ENCODE results near the gene ADARB1. TPM values are rescaled to one million over a fixed set of nuclear protein-coding genes. Genes with fewer than 3 reads are reported as not detected.

ADARB1 gene
- total and polyA plus RNA-seq, 2 of the 4 experiments (the other 2 are of a cell fraction), result 39.8 to 47.3 TPM

- TF ChIP-seq MAFK (IDR thresholded peaks at IDR 0.05; ENCODE audit: low read depth, low read length), result no peak
- TF ChIP-seq MXI1 (IDR thresholded peaks at IDR 0.05; ENCODE audit: borderline replicate concordance, low read depth, low read length), result peak; percentile 63; the same call in 1 of the 2 replicates
- TF ChIP-seq RAD21 (IDR thresholded peaks at IDR 0.05; ENCODE audit: low read length), result no peak; the same call in 1 of the 2 replicates
Measured at GRCh38 chr21:45154511-45155508, 80.4 kb downstream of the ADARB1 start (continued).

GRCh38 chr21:45155910-45156309, 81.5 kb downstream of the ADARB1 start:
- peaks cover 57 to 85% of the 10 kb centered on the region in 2 experiments for H3K79me1 ChIP-seq (ENCODE audit: low read depth in 1 of 2, low read length in 2 of 2)
- H3K9me3 ChIP-seq (ENCODE audit: control insufficient read depth, insufficient read depth, low read length), result no peaks in the 10 kb centered on the region
- H3K23ac ChIP-seq (ENCODE audit: low read depth, low read length), result no peak overlapping the region
- H3K14ac ChIP-seq (replicated peaks; ENCODE audit: low read depth, low read length), result no peak overlapping the region
- dilution Hi-C loops (cut with HindIII; ENCODE audit: low sequenced_read_pairs, unreplicated experiment) (no loop called here), intact Hi-C loops (cut with micrococcal nuclease) (no loop called here), in situ Hi-C loops (cut with MboI; ENCODE audit: low sequenced_read_pairs) (no loop called here)
- H3K4ac ChIP-seq (ENCODE audit: low read depth, low read length), result no peak overlapping the region
- H2BK120ac ChIP-seq (ENCODE audit: low read depth, low read length), result no peak overlapping the region
- no peak overlapping the region for H2AK9ac ChIP-seq (replicated peaks; ENCODE audit: low read depth, low read length, poor library complexity)
- H4K8ac ChIP-seq (ENCODE audit: low read depth in 2 of 2, low read length in 2 of 2), result no peak overlapping the region
- no peak overlapping the region for H2AFZ ChIP-seq (replicated peaks; ENCODE audit: low read length, poor library complexity)
- no peak overlapping the region for H3K56ac ChIP-seq (ENCODE audit: extremely low read depth, insufficient read depth, low read length)
- H4K5ac ChIP-seq (ENCODE audit: low read depth, low read length), result no peak overlapping the region
- H2BK5ac ChIP-seq (ENCODE audit: low read depth, low read length, poor library complexity, severe bottlenecking), result peak overlapping the region; percentile 38
- no TSS peak for BruUV-seq (replicated peaks)
- peaks cover 16% of the 10 kb centered on the region for H3K4me1 ChIP-seq (ENCODE audit: control insufficient read depth, insufficient read depth, low read length)
- H3K27me3 ChIP-seq (ENCODE audit: control insufficient read depth, insufficient read depth, low read length), result no peaks in the 10 kb centered on the region
- ATAC-seq (ENCODE audit: low read depth), result no peak
- no peak overlapping the region for H3K9ac ChIP-seq (ENCODE audit: low read depth, low read length)
- H3K9me1 ChIP-seq (ENCODE audit: insufficient read depth, low read length), result peaks cover 22% of the 10 kb centered on the region
- H3K18ac ChIP-seq (ENCODE audit: low read depth, low read length), result no peak overlapping the region
- TF ChIP-seq CHD1 (IDR thresholded peaks at IDR 0.05; ENCODE audit: low read depth, low read length) (no peak), FOS (IDR thresholded peaks at IDR 0.05; ENCODE audit: low read depth, low read length) (no peak), ELK1 (IDR thresholded peaks at IDR 0.05; ENCODE audit: borderline replicate concordance, low read depth, low read length) (no peak), MAFK (IDR thresholded peaks at IDR 0.05; ENCODE audit: low read depth, low read length) (no peak), NFE2L2 (IDR thresholded peaks at IDR 0.05; ENCODE audit: low read depth, low read length) (no peak), RFX5 (IDR thresholded peaks at IDR 0.05; ENCODE audit: low read depth, low read length) (no peak), MXI1 (IDR thresholded peaks at IDR 0.05; ENCODE audit: borderline replicate concordance, low read depth, low read length) (no peak), MAZ (IDR thresholded peaks at IDR 0.05; ENCODE audit: borderline replicate concordance, low read depth, low read length) (no peak), USF2 (IDR thresholded peaks at IDR 0.05; ENCODE audit: low read depth, low read length) (no peak), RCOR1 (IDR thresholded peaks at IDR 0.05; ENCODE audit: insufficient replicate concordance, low read length) (no peak)
- H4K20me1 ChIP-seq (ENCODE audit: insufficient read depth, low read length), result peaks cover 87% of the 10 kb centered on the region
- no peak overlapping the region for H2AK5ac ChIP-seq (ENCODE audit: low read depth, low read length)
- ChIA-PET CTCF (no interaction called here), POLR2A (ENCODE audit: unreplicated experiment) (no interaction called here)
- H3K27ac ChIP-seq (ENCODE audit: insufficient read depth, low read length), result no peak overlapping the region
- H2BK20ac ChIP-seq (ENCODE audit: low read depth, low read length), result no peak overlapping the region
- DNase-seq, result no peak
- no peak overlapping the region for H3K4me2 ChIP-seq (ENCODE audit: low read depth, low read length)
- H3K36me3 ChIP-seq (ENCODE audit: control insufficient read depth, insufficient read depth, low read length), result peaks cover 46% of the 10 kb centered on the region
- H2BK15ac ChIP-seq (ENCODE audit: low read depth, low read length), result no peak overlapping the region
- no peak overlapping the region for H3K4me3 ChIP-seq (ENCODE audit: insufficient read depth, low read depth, low read length)
- no peak overlapping the region for H4K91ac ChIP-seq (ENCODE audit: insufficient read depth, low read depth, low read length)

Data from IMR-90 (cell line).